Stimulated activated CD8-positive, alpha-beta memory T cell treated with anti-CD3 and anti-CD28 coated beads, Interleukin-7, amount 100 ng/mL, for 4 hours (primary cell): ENCODE measurements around the gene BAD.
A peak's percentile ranks its signal among the peaks of the same experiment; 100 is the strongest.

Source experiments
- DNase-seq, 2 donors: peaks; one replicate each; pipeline ENCODE4 v3.0.0-alpha.2; 2020; ENCODE audit warnings: low read depth in 2 of 2

Gene BAD

DNA sequence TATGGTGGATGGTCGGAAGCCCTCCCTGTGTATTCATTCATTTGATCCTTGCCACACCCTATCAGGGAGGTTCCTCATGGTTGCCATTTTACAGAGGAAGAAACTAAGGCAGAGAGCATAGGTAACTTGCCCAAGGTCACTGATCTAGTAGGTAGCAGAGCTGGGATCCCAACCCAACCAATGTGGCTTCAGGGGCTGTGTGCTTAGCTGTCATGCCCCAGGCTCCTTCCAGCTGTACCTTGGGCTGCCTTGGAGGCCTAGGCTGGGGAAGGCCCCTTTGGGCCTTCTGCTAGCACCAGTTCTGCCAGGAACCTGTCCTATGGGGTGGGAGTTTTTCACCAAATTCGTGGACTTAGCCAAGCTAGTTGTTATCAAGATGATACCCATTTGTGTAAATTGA, 8.6 kb downstream of the BAD start:
- no peak for DNase-seq

DNA sequence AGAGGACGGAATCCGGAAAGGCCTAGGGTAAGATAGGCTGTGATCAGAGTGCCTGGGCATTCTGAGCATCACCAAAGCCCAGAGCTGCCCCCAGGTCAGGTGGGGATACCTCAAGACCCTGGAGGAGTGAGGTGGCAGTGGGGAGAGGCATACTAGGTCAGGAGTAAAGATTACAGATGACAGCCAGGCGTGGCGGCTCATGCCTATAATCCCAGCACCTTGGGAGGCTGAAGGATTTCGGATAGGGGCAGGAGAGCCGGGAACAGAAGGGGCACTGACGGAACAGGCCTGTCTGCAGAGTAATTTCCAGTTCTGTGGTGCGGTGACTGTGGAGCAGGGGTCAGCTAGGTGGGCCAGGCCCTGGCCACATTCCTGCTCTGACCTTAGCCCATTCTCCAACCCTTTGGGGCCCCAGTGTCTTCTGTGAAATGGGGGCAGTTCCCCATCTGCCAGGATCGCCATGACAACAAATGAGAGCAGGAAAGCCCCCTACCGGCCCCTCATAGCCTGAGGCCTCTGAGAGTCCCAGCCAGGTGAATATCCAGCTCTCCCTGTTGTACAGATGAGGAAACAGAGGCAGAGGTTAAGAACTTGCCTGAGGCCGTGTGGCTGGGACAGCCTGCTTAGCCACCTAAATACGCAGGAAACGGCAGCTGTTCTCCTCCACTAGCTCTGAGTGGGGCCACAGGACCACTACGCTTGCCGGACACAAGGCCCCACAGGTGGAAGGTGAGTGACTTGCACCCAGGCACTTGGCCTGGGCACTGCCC, 9.2 kb downstream of the BAD start:
- no peak for DNase-seq

DNA sequence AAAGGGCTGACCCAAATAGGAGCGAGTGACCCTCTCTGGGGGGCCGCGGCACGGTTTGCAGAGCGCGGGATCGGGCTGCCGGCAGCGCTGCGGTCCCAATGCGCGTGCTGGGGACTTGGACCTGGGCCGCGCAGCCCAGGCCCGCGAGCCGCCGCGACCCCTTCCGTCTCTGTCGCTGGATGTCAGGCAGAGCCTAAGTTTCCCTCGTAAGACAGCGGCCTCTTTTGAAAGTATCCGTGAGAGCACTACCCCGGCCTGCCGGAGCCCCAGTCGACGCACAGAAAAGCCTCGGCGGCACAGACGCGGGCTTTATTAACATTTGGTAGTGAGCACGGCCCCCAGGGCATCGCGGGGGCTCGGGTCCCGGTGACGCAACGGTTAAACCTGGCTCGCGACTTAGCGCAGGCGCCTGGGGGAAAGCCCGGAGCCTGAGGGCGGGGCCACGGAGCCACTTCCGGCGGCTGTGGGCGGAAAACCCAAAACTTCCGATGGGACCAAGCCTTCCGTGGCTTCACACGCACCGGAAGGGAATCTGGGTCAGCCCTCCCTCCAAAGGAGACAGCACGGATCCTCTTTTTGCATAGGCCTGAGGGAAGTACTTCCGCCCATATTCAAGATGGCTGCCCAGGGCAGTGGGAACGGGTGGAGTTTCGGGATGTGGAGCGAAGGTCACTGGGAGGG, 14.8 kb downstream of the BAD start:
- DNase-seq: peak; percentile 96

DNA sequence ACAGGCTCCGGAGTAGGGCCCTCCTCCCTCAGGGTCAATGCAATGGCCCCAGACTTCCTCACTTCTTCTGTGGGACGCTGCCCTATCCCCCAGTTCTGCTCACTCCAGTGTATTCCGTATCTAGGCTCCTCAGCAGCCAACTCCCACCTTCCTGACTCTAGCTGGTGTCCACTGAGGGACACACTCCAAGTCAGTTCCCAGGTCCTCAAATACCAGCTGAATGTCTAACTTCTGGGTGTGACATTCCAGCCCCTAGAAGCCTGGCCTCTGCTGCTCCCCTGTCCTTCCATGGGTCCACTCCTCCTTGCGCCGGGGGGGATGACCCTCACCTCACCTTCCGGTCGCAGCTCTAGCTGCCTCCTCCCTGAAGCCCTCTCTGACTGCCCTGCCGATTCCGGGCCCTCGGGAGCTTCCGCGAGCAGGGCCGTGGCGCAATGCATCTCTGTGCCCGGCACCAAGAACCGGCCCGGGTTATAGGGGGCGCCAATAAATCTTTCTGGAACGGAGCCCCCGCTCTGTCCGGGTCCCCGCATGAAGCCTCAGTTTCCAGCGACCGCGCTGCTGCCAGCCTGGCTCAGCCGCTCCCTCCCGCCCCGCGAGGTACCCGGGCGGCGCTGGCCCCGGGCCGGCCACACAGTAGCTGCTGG, 15.4 kb downstream of the BAD start:
- peak in 1 of 2 donors; percentile 38 for DNase-seq

DNA sequence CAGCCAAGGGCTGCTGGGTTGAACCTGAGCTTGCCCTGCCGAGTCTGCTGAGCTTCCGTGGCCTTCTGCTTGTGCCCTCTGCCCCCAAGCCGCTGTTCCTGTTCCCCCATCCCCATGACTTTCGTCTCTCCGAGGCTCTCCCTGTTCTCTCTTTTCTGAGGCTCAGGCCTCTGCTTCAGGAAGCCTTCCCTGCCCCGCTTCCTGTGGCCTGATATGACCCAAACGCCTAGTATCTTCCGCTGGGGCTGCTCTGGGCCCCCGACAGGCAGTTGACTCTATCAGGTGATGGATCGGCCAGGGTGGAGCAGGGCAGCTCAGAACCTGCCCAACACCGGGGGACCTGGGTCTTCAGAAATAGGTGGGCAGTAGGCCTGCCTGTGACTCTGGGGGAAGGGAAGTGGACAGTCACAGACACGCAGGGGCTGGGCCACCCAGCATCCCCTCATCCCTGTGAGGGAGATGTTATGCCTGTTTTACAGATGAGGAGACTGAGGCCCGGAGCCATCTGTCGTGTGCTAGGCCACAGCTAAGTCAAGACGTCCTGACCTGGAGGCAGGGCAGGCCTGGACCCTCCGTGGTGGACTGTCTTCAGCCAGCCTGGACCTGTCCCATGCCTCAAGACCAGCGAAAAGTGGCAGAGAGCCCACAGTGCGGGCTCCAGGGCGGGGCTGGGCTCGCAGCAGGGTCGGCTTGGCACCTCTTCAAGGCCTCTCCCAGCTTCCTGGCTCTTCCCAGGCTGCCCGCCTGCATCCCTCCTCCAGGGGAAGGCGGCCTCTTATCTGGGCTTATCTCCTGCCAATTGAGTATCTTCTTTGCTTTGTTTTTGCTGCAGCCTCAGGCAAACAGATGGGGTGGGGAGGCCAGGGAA, 16.2 kb downstream of the BAD start:
- DNase-seq: no peak

DNA sequence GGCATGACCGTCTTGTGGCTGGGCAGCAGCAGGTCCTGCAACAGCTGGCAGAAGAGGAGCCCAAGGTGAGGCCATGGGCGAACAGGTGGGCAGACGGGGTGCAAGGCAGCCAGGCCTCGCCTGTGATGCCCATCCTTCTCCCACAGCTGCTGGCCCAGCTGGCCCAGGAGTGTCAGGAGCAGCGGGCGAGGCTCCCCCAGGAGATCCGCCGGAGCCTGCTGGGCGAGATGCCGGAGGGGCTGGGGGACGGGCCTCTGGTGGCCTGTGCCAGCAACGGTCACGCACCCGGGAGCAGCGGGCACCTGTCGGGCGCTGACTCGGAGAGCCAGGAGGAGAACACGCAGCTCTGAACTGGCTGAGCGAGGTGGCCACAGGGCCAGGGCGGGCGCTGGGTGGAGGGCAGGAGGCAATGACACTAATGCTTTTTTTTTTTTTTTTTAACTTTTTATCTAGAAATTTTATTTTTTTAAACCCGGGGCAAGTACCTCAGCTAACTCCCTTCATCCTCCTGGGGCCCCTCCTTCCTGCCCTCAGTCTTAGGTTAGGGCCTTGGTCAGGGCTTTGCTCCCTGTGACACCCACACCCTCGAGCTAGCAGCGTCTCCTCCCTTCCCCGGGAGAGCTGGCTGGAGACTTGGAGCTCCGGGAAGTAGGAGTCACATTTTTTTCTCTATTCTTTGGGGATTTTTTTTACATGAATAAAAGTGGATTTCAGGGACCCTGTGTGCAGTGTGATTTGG, 17.1 kb downstream of the BAD start:
- DNase-seq: no peak

DNA sequence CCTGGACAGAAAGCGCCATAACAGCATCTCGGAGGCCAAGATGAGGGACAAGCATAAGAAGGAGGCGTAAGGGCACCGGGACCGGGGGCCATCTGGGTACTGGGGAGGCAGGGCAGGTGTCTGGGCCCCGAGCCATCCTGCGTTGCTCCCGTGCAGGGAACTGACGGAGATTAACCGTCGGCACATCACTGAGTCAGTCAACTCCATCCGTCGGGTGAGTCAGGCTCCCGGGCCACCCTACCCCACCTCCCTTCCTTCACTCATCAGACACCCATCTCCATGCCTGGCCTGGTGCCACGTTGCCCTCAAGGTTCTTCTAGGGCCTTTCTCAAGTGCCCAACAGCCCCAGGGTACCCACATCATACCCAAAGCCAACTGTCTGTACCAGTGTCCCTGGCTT, 18.1 kb downstream of the BAD start:
- no peak for DNase-seq

DNA sequence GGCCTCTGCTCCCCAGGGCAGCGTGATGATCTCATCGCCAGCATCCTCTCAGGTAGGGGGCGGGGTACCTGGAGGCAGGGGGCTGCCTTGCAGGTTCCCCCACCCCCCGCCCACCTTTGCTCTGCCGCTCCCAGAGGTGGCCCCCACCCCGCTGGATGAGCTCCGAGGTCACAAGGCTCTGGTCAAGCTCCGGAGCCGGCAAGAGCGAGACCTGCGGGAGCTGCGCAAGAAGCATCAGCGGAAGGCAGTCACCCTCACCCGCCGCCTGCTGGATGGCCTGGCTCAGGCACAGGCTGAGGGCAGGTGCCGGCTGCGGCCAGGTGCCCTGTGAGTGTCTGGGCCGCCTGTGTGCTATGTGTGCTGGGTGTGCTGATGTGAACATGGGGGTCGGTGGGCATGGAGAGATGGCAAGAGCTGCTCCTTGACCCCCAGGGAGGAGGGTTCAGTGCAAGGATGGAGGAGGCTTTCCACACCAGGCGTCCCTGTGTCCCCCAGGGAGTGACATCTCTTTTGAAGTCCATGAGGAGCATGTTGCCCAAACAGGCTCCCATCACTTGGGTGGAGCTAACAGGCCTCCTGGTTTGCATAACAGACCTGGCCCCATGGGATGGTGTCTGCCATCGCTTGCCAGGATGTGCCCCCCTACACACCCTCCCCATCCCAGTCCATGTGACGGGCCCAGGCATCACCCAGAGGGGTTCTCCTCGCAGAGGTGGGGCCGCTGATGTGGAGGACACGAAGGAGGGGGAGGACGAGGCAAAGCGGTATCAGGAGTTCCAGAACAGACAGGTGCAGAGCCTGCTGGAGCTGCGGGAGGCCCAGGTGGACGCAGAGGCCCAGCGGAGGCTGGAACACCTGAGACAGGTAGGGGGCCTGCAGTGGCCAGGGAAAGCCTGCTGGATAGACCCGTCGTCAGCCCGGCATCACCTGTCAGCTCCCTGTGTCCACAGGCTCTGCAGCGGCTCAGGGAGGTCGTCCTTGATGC, 19.0 kb downstream of the BAD start:
- DNase-seq: no peak

DNA sequence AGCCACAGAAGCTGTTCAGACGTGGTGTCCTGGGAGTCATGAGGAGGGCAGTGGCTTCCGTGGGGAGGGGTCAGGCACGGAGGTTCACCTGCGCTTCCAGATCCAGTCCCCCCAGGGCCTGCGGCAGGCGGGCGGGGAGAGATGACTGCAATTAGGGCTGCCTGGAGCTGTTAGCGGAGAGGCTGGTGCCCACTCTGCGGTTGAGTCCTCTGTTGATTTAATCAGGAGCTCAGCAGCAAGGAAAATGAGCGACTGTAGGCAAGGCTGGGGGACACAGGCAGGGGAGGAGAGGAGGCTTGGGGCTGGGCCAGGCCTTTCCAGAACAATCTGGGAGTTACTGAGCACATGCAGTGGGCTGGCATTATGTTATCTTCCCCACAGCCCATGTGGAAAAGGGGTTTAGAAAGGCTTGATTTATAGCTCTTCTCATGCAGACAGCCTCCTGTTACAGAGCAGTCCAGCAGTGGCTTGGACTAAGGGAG, 20.1 kb downstream of the BAD start:
- DNase-seq: no peak

DNA sequence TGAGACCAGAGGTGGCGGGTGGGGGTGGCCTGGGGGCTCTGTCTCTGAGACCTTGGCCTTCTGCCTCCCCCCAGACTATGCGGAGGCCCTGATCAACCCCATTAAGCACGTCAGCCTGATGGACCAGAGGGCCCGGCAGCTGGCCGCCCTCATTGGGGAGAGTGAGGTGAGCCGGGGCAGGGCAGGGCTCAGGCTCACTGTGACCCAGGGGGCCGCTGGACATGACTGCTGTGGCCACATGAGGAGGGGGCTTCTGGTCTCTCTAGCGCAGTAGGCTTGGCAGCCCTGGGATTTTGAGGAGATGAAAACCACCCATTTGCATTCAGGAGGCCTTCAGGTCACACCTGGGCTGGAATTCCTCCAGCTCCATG, 20.5 kb downstream of the BAD start:
- DNase-seq: no peak

DNA sequence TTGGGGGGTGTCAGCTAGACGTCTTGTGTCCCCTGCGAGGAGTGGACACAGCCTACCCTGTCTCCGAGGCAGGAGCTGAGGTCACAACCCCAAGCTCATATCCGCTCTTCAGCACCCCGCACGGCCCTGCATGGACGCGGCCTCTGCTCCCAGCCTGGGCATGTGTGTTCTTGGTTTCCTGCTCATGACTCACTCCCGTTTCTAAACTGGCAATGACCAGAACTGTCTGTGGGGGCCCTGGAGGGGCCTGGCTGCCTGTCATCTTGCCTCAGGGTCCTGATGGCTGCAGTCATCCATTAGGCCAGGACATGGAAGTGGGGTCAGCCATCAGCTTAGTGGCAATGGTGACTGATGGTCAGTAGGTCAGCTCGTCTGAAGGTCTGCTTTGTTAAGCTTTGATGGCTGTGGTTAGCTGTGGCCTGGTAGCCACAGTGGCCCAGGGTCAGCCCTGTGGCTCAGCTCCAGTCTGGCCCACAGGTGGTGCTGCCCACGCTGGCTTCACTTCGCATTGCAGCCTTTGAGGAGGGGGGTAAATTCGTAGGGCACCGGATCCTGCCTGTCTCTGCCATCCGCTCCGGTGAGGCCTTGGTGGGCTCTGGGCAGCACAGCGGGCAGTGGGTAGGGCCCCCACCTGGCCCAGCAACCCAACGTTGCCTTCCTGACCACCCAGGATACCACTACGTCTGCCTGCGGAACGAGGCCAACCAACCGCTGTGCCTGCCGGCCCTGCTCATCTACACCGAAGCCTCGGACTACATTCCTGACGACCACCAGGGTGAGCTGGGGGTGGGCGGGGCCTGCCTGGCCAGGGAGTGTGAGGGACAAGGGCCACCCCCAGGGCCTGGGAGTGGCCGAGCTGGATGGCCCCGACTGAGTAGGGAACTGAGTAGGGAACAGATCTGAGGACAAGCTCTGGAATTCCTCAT, 21.2 kb downstream of the BAD start:
- no peak for DNase-seq

DNA sequence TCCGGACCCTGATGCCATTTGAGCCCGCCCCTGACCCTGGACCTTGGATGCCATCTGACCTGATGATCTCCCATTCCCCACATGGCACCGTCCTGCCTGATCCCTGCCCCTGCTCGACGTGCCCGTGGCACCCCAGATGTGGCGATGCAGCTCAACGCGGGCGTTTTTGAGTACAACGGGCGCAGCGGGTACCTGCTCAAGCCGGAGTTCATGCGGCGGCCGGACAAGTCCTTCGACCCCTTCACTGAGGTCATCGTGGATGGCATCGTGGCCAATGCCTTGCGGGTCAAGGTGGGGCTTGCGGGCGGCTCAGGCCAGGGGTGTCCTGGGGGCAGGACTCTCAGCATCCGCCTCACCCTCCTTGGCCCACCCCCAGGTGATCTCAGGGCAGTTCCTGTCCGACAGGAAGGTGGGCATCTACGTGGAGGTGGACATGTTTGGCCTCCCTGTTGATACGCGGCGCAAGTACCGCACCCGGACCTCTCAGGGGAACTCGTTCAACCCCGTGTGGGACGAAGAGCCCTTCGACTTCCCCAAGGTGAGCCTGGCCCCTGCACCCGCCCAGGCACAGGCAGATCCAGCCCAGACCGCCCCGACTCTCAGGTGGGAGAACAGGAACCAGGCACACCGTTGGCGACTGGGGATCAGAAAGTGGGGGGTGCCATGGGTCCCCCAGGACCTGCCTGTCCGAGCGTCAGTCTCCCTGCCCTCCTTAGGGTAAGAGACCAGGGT, 22.0 kb downstream of the BAD start:
- DNase-seq: no peak

DNA sequence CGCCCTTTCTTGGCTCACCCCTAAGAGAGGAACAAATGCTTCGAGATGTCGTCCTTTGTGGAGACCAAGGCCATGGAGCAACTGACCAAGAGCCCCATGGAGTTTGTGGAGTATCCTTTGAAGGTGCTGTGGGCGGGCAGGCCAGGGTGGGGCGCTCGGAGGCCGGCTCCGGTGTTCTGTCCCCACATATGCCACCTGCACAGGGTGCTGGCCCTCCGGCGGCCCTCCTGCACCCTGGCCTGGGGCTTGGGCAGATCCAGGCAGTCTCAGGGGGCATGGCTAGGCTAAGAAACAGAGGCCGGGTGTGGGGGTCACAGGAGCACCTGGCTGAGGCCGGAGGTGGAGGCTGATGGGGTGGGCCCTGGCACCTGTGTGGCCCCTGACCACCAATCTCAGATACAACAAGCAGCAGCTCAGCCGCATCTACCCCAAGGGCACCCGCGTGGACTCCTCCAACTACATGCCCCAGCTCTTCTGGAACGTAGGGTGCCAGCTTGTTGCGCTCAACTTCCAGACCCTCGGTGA, 22.8 kb downstream of the BAD start:
- no peak for DNase-seq

DNA sequence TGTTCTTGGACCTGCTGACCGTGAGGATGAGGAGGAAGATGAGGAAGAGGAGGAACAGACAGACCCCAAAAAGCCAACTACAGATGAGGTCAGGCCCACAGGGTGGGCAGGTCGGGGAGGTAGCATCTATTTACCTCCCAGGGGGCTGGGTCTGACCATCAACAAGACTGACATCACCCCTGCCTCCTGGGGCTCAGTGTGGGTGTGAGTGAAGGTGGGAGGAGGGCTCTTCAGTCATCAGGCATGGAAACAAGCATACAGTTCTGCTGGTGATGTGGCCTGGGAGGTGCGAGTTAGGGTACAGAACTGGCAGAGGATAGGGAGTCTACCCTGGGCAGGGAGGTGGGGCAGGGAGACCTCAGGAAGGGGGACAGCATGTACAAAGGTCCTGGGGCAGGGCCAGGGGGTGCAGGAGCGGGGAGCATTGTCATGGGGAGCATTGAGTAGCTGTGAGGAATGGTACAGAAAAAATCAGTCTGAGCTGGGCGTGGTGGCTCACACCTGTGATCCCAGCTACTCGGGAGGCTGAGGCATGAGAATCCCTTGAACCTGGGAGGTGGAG, 24.2 kb downstream of the BAD start:
- DNase-seq: no peak

DNA sequence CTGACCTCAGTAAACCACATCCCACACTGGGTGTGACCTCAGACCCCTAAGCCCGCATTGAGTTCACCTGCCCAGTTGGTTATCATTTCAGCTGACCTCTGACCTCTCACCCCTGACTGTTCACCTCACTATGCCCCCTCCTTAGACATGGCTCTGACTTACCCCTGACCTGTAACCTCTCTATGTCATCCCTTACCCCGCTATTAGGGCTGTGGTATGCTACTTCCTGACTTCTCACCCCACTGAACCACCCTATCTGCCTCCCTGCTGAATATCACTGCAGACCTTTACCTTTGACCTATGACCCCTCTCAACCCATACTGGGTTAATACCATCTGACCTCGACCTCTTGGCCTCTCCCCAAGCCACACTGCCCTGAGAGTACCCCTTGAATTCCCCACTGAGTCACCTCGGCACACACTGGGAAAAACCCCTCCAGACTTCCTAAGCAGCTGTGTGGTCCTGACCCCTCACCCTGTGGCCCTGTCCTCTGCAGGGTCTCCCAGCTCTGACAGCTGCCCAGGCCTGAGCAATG, 24.9 kb downstream of the BAD start:
- no peak for DNase-seq

DNA sequence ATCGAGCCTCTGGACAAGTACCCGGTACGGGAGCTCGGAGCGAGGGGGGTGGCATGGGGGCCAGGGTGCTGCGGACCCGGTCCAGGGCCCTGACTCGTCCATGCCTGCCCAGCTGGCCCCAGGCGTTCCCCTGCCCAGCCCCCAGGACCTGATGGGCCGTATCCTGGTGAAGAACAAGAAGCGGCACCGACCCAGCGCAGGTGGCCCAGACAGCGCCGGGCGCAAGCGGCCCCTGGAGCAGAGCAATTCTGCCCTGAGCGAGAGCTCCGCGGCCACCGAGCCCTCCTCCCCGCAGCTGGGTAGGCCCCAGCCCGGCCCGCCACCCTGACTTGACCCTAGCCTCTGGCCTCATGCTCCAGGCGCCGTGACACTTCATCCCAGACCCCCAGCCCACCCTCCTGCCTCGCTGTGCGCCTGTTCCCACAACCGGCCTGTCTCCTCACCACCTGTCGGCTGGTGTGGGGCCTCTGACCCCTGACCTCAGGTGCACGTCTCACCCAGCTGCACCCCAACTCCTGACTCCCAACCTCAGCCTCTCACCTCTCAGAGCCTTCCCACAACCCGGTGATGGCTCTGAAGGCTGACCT, 25.4 kb downstream of the BAD start:
- no peak for DNase-seq

DNA sequence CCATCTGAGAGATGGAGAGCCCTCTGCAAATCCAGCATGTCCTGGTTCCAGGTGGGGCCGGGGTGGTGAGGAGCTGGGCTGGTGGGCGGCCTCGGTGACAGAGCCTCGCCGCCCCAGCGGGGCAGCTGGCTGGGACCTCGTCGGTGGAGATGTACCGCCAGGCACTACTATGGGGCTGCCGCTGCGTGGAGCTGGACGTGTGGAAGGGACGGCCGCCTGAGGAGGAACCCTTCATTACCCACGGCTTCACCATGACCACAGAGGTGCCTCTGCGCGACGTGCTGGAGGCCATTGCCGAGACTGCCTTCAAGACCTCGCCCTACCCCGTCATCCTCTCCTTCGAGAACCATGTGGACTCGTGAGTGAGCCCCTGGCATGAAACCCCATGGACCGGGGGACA, 26.1 kb downstream of the BAD start:
- DNase-seq: no peak
